Neural cell (in vitro differentiated cells): ENCODE measurements around the gene FRA10AC1. TPM values are rescaled to one million over a fixed set of nuclear protein-coding genes. Genes with fewer than 3 reads are reported as not detected.

Experiments
- H2AFZ ChIP-seq: fragments of 200-600, 300-800 bp; sonication (generic), shearing (Covaris generic); 2 replicates; pipeline ENCODE4 v1.6.0; 2014; ENCODE audit warnings: low read depth, mild to moderate bottlenecking, antibody characterized with exemption, low read length, moderate library complexity
- H3F3A ChIP-seq: fragments of 200-600 bp; shearing (Covaris generic); 2 replicates; pipeline ENCODE4 v1.6.1; 2016; ENCODE audit warnings: mild to moderate bottlenecking, moderate library complexity, mixed read lengths, antibody characterized with exemption, low read length; ENCODE audit not compliant: insufficient read depth, poor library complexity, severe bottlenecking
- H3K27ac ChIP-seq: fragments of 200-600, 300-800 bp; sonication (generic), shearing (Covaris generic); 2 replicates; pipeline ENCODE4 v1.5.1; 2014; ENCODE audit warnings: mild to moderate bottlenecking, low read length, moderate library complexity
- H3K27me3 ChIP-seq: fragments of 300-800, 200-600 bp; sonication (generic), shearing (Covaris generic); 2 replicates; pipeline ENCODE4 v1.6.0; 2014; ENCODE audit warnings: mild to moderate bottlenecking, low read depth, low read length, moderate library complexity; ENCODE audit not compliant: insufficient read depth
- H3K36me3 ChIP-seq: fragments of 300-800, 200-600 bp; sonication (generic), shearing (Covaris generic); 2 replicates; pipeline ENCODE4 v1.5.1; 2014; ENCODE audit warnings: mild to moderate bottlenecking, antibody characterized with exemption, low read length, moderate library complexity; ENCODE audit not compliant: insufficient read depth
- H3K4me2 ChIP-seq: fragments of 300-800, 200-600 bp; sonication (generic), shearing (Covaris generic); 2 replicates; pipeline ENCODE4 v1.6.0; 2014; ENCODE audit warnings: mild to moderate bottlenecking, low read length
- H3K4me3 ChIP-seq: fragments of 300-800, 200-600 bp; sonication (generic), shearing (Covaris generic); 2 replicates; pipeline ENCODE4 v1.5.1; 2014; ENCODE audit warnings: mild to moderate bottlenecking, low read length, moderate library complexity
- H3K79me2 ChIP-seq: fragments of 200-600 bp; shearing (Covaris generic); replicated peaks from 2 replicates; pipeline ENCODE4 v1.6.0; 2014; ENCODE audit warnings: mild to moderate bottlenecking, low read length, moderate library complexity; ENCODE audit not compliant: insufficient read depth
- H3K9ac ChIP-seq: fragments of 300-800, 200-600 bp; sonication (generic), shearing (Covaris generic); 2 replicates; pipeline ENCODE4 v1.6.1; 2016; ENCODE audit warnings: mild to moderate bottlenecking, low read length, mixed read lengths
- H3K9me2 ChIP-seq: fragments of 200-600 bp; shearing (Covaris generic); 2 replicates; pipeline ENCODE4 v1.6.1; 2016; ENCODE audit warnings: mild to moderate bottlenecking, low read length, mixed read lengths; ENCODE audit not compliant: insufficient read depth
- H3K9me3 ChIP-seq: fragments of 200-600, 300-800 bp; sonication (generic), shearing (Covaris generic); 2 replicates; pipeline ENCODE4 v1.6.1; 2016; ENCODE audit warnings: mild to moderate bottlenecking, mixed run types, low read length, moderate library complexity, mixed read lengths
- H4K20me1 ChIP-seq: fragments of 200-600 bp; shearing (Covaris generic); 2 replicates; pipeline ENCODE4 v1.6.1; 2016; ENCODE audit warnings: mild to moderate bottlenecking, mixed run types; ENCODE audit not compliant: insufficient read depth
- EP300 ChIP-seq: fragments of 450-650 bp; conservative IDR thresholded peaks from 2 replicates; pipeline ENCODE4 v1.6.1; 2014; ENCODE audit warnings: antibody characterized with exemption, mild to moderate bottlenecking, moderate library complexity; ENCODE audit not compliant: poor library complexity, severe bottlenecking
- EZH2 ChIP-seq: fragments of 200-600, 300-800 bp; shearing (Covaris generic), sonication (generic); IDR thresholded peaks from 2 replicates; pipeline ENCODE4 v1.6.1; 2014; ENCODE audit warnings: antibody characterized with exemption, low read length, borderline replicate concordance, mild to moderate bottlenecking; ENCODE audit not compliant: insufficient read depth, poor library complexity, severe bottlenecking
- MXI1 ChIP-seq: fragments of 450-650 bp; conservative IDR thresholded peaks from 2 replicates; pipeline ENCODE4 v1.6.1; 2014; ENCODE audit warnings: antibody characterized with exemption, mild to moderate bottlenecking; ENCODE audit not compliant: poor library complexity, severe bottlenecking
- POLR2AphosphoS5 ChIP-seq: IDR thresholded peaks from 2 replicates; pipeline ENCODE4 v1.6.1; 2012
- RAD21 ChIP-seq: fragments of 450-650 bp; conservative IDR thresholded peaks from 2 replicates; pipeline ENCODE4 v1.6.1; 2014; ENCODE audit warnings: antibody characterized with exemption, mild to moderate bottlenecking, moderate library complexity
- REST ChIP-seq: IDR thresholded peaks from 2 replicates; pipeline ENCODE4 v1.6.1; 2012; ENCODE audit warnings: borderline replicate concordance
- SMC3 ChIP-seq: fragments of 450-650 bp; conservative IDR thresholded peaks from 2 replicates; pipeline ENCODE4 v1.6.1; 2014; ENCODE audit warnings: antibody characterized with exemption, mild to moderate bottlenecking, moderate library complexity; ENCODE audit not compliant: poor library complexity
- TAF1 ChIP-seq: IDR thresholded peaks from 2 replicates; pipeline ENCODE4 v1.6.1; 2012; ENCODE audit warnings: low read depth
- polyA plus RNA-seq: library from polyadenylated mRNA; depleted of rRNA; stranded (reverse); fragments of >200 nt; gene quantifications from 2 replicates; pipeline ENCODE4 v1.2.3, GENCODE V29; 2014
- TF ChIP-seq, protein P1 (sequence below): fragments of 450-650 bp; IDR thresholded peaks from 2 replicates; pipeline ENCODE4 v1.5.1; 2014; ENCODE audit warnings: antibody characterized with exemption, mild to moderate bottlenecking, moderate library complexity; ENCODE audit not compliant: poor library complexity, severe bottlenecking

Gene FRA10AC1
- polyA plus RNA-seq, 1 donor from 2014 or later: 22.8 TPM

GRCh38 chr10:93741367-93741766, 39.0 kb upstream of the FRA10AC1 start:
- H3K36me3 ChIP-seq: no peaks in the 10 kb centered on the region
- no peaks in the 10 kb centered on the region for H3K9me2 ChIP-seq
- no peaks in the 10 kb centered on the region for H4K20me1 ChIP-seq
- no peak overlapping the region for H2AFZ ChIP-seq
- H3K4me3 ChIP-seq: no peak overlapping the region
- no peaks in the 10 kb centered on the region for H3K27me3 ChIP-seq
- TF ChIP-seq EP300: no peak
- TF ChIP-seq, protein P1, sequence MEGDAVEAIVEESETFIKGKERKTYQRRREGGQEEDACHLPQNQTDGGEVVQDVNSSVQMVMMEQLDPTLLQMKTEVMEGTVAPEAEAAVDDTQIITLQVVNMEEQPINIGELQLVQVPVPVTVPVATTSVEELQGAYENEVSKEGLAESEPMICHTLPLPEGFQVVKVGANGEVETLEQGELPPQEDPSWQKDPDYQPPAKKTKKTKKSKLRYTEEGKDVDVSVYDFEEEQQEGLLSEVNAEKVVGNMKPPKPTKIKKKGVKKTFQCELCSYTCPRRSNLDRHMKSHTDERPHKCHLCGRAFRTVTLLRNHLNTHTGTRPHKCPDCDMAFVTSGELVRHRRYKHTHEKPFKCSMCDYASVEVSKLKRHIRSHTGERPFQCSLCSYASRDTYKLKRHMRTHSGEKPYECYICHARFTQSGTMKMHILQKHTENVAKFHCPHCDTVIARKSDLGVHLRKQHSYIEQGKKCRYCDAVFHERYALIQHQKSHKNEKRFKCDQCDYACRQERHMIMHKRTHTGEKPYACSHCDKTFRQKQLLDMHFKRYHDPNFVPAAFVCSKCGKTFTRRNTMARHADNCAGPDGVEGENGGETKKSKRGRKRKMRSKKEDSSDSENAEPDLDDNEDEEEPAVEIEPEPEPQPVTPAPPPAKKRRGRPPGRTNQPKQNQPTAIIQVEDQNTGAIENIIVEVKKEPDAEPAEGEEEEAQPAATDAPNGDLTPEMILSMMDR: no peak
- TF ChIP-seq POLR2AphosphoS5: no peak
- no peak for TF ChIP-seq REST
- TF ChIP-seq RAD21: no peak
- no peak for TF ChIP-seq MXI1
- no peak for TF ChIP-seq EZH2
- no peak for TF ChIP-seq TAF1
- no peak for TF ChIP-seq SMC3
- H3F3A ChIP-seq: no peaks in the 10 kb centered on the region
- no peak overlapping the region for H3K9ac ChIP-seq
- no peaks in the 10 kb centered on the region for H3K79me2 ChIP-seq
- H3K4me2 ChIP-seq: no peak overlapping the region
- no peak overlapping the region for H3K27ac ChIP-seq
- H3K9me3 ChIP-seq: no peaks in the 10 kb centered on the region

DNA sequence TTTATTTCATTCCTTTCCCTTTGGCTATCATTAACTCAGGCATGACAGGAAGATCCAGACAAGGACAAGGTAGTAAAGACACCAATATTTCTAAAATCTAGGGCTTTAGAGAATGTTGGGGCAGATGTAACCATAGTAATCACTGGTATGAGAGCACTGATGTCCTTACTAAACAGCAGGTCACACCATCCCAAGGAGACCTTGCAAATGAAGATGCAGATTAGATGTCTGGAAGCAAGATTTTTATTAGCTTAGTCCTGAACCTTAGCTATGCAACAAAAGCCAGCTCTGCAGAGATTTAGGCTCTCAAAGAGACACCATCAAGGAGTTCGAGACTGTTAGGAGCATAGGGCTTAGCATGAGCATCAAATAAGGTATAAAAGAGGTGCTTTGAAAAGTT, 23.6 kb upstream of the FRA10AC1 start:
- Histone ChIP-seq H3K36me3 (no peaks in the 10 kb centered on the region), H3K9me3 (no peaks in the 10 kb centered on the region), H3K9me2 (no peaks in the 10 kb centered on the region), H3F3A (no peaks in the 10 kb centered on the region), H3K4me3 (no peak overlapping the region), H3K79me2 (no peaks in the 10 kb centered on the region), H3K27ac (no peak overlapping the region), H2AFZ (no peak overlapping the region), H3K27me3 (no peaks in the 10 kb centered on the region), H3K4me2 (no peak overlapping the region), H4K20me1 (no peaks in the 10 kb centered on the region), H3K9ac (no peak overlapping the region)
- TF ChIP-seq EP300 (no peak), TAF1 (no peak), REST (no peak), RAD21 (no peak), EZH2 (no peak), SMC3 (no peak), MXI1 (no peak), POLR2AphosphoS5 (no peak)
- TF ChIP-seq, protein P1: no peak
